ENCODE data around the gene ARHGEF40.

The ARHGEF40 gene

GRCh38 chr14:21032326-21033132 is 37.6 kb upstream of the ARHGEF40 start:
- TF ChIP-seq, protein P1, sequence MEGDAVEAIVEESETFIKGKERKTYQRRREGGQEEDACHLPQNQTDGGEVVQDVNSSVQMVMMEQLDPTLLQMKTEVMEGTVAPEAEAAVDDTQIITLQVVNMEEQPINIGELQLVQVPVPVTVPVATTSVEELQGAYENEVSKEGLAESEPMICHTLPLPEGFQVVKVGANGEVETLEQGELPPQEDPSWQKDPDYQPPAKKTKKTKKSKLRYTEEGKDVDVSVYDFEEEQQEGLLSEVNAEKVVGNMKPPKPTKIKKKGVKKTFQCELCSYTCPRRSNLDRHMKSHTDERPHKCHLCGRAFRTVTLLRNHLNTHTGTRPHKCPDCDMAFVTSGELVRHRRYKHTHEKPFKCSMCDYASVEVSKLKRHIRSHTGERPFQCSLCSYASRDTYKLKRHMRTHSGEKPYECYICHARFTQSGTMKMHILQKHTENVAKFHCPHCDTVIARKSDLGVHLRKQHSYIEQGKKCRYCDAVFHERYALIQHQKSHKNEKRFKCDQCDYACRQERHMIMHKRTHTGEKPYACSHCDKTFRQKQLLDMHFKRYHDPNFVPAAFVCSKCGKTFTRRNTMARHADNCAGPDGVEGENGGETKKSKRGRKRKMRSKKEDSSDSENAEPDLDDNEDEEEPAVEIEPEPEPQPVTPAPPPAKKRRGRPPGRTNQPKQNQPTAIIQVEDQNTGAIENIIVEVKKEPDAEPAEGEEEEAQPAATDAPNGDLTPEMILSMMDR (IDR thresholded peaks at IDR 0.05; ENCODE audit: low read depth, low read length), result no peak
- DNase-seq (ENCODE audit: low read depth in 2 of 2), result no peak
- H3K4me3 ChIP-seq (replicated peaks in 1 of 2; ENCODE audit: low read depth in 2 of 2, low read length in 2 of 2), result no peak overlapping the region

GRCh38 chr14:21033133-21033698 is 36.9 kb upstream of the ARHGEF40 start:
- TF ChIP-seq, protein P1 (IDR thresholded peaks at IDR 0.05; ENCODE audit: low read depth, low read length), result no peak
- H3K4me3 ChIP-seq (replicated peaks in 1 of 2; ENCODE audit: low read depth in 2 of 2, low read length in 2 of 2), result no peak overlapping the region
- no peak for DNase-seq (ENCODE audit: low read depth in 2 of 2)

GRCh38 chr14:21034707-21035106 is 35.4 kb upstream of the ARHGEF40 start, which contains the start of gene RNASE13:
Gene RNASE13, minus strand, starts transcription at chr14:21034807. Its CDS starts 519 bp downstream, at chr14:21034288.
- TF ChIP-seq, protein P1 (IDR thresholded peaks at IDR 0.05; ENCODE audit: low read depth, low read length), result no peak
- DNase-seq (ENCODE audit: low read depth in 2 of 2), result no peak
- H3K4me3 ChIP-seq (replicated peaks in 1 of 2; ENCODE audit: low read depth in 2 of 2, low read length in 2 of 2), result no peak within 1 kb of the TSS

- TF ChIP-seq, protein P1 (IDR thresholded peaks at IDR 0.05; ENCODE audit: low read depth, low read length), result no peak
- DNase-seq (ENCODE audit: low read depth in 2 of 2), result no peak
- no peak overlapping the region for H3K4me3 ChIP-seq (replicated peaks in 1 of 2; ENCODE audit: low read depth in 2 of 2, low read length in 2 of 2)
Measured at GRCh38 chr14:21036751-21037150, 33.4 kb upstream of the ARHGEF40 start.

- no peak overlapping the region for H3K4me3 ChIP-seq (replicated peaks in 1 of 2; ENCODE audit: low read depth in 2 of 2, low read length in 2 of 2)
- no peak for DNase-seq (ENCODE audit: low read depth in 2 of 2)
- TF ChIP-seq, protein P1 (IDR thresholded peaks at IDR 0.05; ENCODE audit: low read depth, low read length), result no peak
Measured at GRCh38 chr14:21037156-21037555, 32.9 kb upstream of the ARHGEF40 start.

- no peak overlapping the region for H3K4me3 ChIP-seq (replicated peaks in 1 of 2; ENCODE audit: low read depth in 2 of 2, low read length in 2 of 2)
- TF ChIP-seq, protein P1 (IDR thresholded peaks at IDR 0.05; ENCODE audit: low read depth, low read length), result no peak
- peak; percentile 47 to 92 for DNase-seq (ENCODE audit: low read depth in 2 of 2)
Measured at GRCh38 chr14:21038441-21039422, 31.4 kb upstream of the ARHGEF40 start.
